Mammary epithelial cell (primary cell): Measurements from ENCODE around the gene NDUFB6.

Experiments used
- EZH2 ChIP-seq: IDR thresholded peaks from 2 replicates; pipeline ENCODE4 v1.6.1; 2012; ENCODE audit warnings: low read length, inconsistent platforms, borderline replicate concordance
- TF ChIP-seq, protein P1 (sequence below), 2 donors: IDR thresholded peaks in 1 of 2; conservative IDR thresholded peaks in 1 of 2; 2 replicates each; pipeline ENCODE4 v1.5.1; 2011 to 2012; ENCODE audit warnings: inconsistent platforms in 2 of 2, low read length in 2 of 2, mild to moderate bottlenecking in 2 of 2, control low read depth in 1 of 2, low read depth in 1 of 2; ENCODE audit not compliant: insufficient read depth in 1 of 2; ENCODE audit errors: extremely low read depth in 1 of 2

DNA sequence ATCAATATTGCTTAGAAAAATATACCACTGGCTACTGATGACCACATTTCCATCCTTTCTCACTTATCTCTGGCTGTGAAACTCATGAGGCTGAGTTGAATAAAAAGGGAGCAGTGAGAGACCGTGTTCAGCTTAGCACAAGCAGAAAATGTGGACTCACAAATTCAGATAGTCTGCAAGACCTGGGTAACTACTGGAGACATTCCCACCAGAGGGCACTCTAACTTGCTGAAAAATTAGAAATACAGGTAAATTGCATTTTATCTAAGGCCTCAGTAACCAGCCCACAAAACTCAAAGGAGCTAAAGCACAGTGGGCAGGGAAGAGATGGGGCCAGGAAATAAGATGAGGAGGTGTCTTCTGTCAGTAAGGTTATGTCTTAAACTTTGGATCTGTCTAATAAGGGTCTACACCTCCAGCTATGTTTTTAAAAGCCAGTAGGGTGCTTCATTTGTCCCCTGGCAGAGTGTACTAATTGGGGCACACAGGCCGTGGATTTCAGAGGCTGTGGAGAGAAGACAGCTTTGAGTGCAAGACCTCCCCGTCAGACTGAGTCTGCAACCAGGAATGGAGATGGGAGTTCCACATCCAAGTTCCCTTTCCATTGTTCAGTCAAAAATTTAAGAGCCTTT, 8.7 kb upstream of the NDUFB6 start:
- TF ChIP-seq EZH2 = no peak
- TF ChIP-seq, protein P1, sequence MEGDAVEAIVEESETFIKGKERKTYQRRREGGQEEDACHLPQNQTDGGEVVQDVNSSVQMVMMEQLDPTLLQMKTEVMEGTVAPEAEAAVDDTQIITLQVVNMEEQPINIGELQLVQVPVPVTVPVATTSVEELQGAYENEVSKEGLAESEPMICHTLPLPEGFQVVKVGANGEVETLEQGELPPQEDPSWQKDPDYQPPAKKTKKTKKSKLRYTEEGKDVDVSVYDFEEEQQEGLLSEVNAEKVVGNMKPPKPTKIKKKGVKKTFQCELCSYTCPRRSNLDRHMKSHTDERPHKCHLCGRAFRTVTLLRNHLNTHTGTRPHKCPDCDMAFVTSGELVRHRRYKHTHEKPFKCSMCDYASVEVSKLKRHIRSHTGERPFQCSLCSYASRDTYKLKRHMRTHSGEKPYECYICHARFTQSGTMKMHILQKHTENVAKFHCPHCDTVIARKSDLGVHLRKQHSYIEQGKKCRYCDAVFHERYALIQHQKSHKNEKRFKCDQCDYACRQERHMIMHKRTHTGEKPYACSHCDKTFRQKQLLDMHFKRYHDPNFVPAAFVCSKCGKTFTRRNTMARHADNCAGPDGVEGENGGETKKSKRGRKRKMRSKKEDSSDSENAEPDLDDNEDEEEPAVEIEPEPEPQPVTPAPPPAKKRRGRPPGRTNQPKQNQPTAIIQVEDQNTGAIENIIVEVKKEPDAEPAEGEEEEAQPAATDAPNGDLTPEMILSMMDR (conservative IDR thresholded peaks at IDR 0.05 in 1 of 2, IDR thresholded peaks at IDR 0.05 in 1 of 2; ENCODE audit: extremely low read depth in 1 of 2, insufficient read depth in 1 of 2, low read depth in 1 of 2, low read length in 2 of 2) = peak; percentile 49 to 67
